Measurements from ENCODE around the gene AGBL4.

The AGBL4 gene

GRCh38 chr1:48740621-48741020 is 1283.1 kb downstream of the AGBL4 start:
- TF ChIP-seq PATZ1 (CRISPR knock-in tag; IDR thresholded peaks at IDR 0.05; ENCODE audit: borderline replicate concordance) (no peak), SNAI2 (CRISPR knock-in tag; IDR thresholded peaks at IDR 0.05) (no peak), RARB (CRISPR knock-in tag; IDR thresholded peaks at IDR 0.05) (no peak), PPARA (CRISPR knock-in tag; IDR thresholded peaks at IDR 0.05; ENCODE audit: borderline replicate concordance) (no peak)
- ATAC-seq = no peak

- no peak for ATAC-seq
Observed at GRCh38 chr1:48739091-48739490, 1284.7 kb downstream of the AGBL4 start.

More at GRCh38 chr1:48739091-48739490, 1284.7 kb downstream of the AGBL4 start:
- TF ChIP-seq PATZ1 (CRISPR knock-in tag; IDR thresholded peaks at IDR 0.05; ENCODE audit: borderline replicate concordance) (no peak), TSHZ2 (CRISPR knock-in tag; IDR thresholded peaks at IDR 0.05) (no peak), SNAI2 (CRISPR knock-in tag; IDR thresholded peaks at IDR 0.05) (no peak), ESRRG (CRISPR knock-in tag; IDR thresholded peaks at IDR 0.05) (no peak), BACH2 (CRISPR knock-in tag; IDR thresholded peaks at IDR 0.05; ENCODE audit: borderline replicate concordance) (no peak), ZNF70 (CRISPR knock-in tag; IDR thresholded peaks at IDR 0.05) (no peak), ZFP3 (CRISPR knock-in tag; IDR thresholded peaks at IDR 0.05) (no peak), ZNF8 (CRISPR knock-in tag; IDR thresholded peaks at IDR 0.05) (no peak), ISL1 (CRISPR knock-in tag; IDR thresholded peaks at IDR 0.05) (no peak), POU6F1 (CRISPR knock-in tag; IDR thresholded peaks at IDR 0.05; ENCODE audit: borderline replicate concordance, low read depth) (no peak), CREB5 (CRISPR knock-in tag; IDR thresholded peaks at IDR 0.05; ENCODE audit: low read depth) (no peak), TOX (CRISPR knock-in tag; IDR thresholded peaks at IDR 0.05; ENCODE audit: borderline replicate concordance) (no peak), CSDC2 (CRISPR knock-in tag; IDR thresholded peaks at IDR 0.05) (no peak), RARB (CRISPR knock-in tag; IDR thresholded peaks at IDR 0.05) (no peak), ZFP30 (CRISPR knock-in tag; IDR thresholded peaks at IDR 0.05) (no peak), TCF4 (CRISPR knock-in tag; IDR thresholded peaks at IDR 0.05; ENCODE audit: borderline replicate concordance) (no peak), GLIS3 (CRISPR knock-in tag; IDR thresholded peaks at IDR 0.05) (no peak), OSR1 (CRISPR knock-in tag; IDR thresholded peaks at IDR 0.05) (no peak)
